Mononuclear cell (primary cell): ENCODE measurements around the gene MYO1D. TPM values are rescaled to one million over a fixed set of nuclear protein-coding genes. Genes with fewer than 3 reads are reported as not detected.

Experiments
- H3K27me3 ChIP-seq: 2 replicates; pipeline ENCODE4 v1.6.0; 2011; ENCODE audit warnings: low read length, control low read depth; ENCODE audit not compliant: insufficient read depth
- H3K4me1 ChIP-seq: 2 replicates; pipeline ENCODE4 v1.5.1; 2011; ENCODE audit warnings: mild to moderate bottlenecking, low read length, control low read depth; ENCODE audit not compliant: insufficient read depth
- H3K4me3 ChIP-seq: 2 replicates; pipeline ENCODE4 v1.5.1; 2011; ENCODE audit warnings: mild to moderate bottlenecking, low read length, moderate library complexity
- H3K9me3 ChIP-seq: 2 replicates; pipeline ENCODE4 v1.5.1; 2011; ENCODE audit warnings: low read depth, mild to moderate bottlenecking, control low read depth, low read length
- total RNA-seq: library from RNA; depleted of rRNA; stranded (reverse); fragments of >200 nt; gene quantifications from one replicate; pipeline ENCODE4 v1.2.3, GENCODE V29; 2012

MYO1D gene
- total RNA-seq, 1 donor: 5.7 TPM

DNA sequence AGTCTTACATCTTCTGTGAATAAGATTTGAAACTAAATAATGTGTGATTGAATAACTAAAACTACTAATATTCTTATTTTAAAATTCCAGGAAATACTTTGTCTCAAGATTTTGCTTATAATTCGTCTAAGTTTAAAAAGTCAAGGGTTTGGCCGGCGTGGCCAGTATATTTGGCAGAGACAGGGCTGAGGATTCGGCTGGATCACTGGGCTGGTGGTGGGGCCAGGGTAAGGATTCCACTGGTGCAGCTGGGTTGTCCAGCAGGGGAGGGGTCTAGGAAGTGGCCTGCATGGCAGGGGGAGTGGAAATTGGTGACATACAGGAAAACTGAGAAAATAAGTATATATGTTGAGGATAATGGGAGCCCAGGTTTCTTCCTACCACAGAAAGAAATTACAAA, 75.7 kb downstream of the MYO1D start:
- Histone ChIP-seq H3K9me3 (no peaks in the 10 kb centered on the region), H3K4me1 (no peaks in the 10 kb centered on the region), H3K27me3 (peaks cover 4% of the 10 kb centered on the region), H3K4me3 (no peak overlapping the region)

DNA sequence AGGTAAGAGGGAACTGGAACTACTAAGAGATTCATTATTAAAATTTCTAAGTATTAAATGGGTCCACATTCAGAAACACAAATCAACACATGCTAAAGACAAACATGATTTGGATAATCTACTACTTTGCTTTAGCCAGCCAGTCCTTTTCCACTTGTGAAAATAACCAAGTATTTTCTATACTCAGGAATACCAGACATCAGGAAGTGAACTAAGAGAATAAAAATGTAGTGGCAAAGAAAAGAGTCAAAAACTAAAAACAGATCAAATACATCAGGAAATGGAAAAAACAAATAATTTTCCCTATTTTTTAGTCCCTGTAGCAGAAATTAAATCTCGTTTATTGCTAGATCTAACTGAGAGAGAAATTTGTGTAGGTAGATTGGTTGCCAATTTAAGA, 78.0 kb downstream of the MYO1D start:
- Histone ChIP-seq H3K27me3 (peaks cover 4% of the 10 kb centered on the region), H3K9me3 (no peaks in the 10 kb centered on the region), H3K4me3 (no peak overlapping the region), H3K4me1 (no peaks in the 10 kb centered on the region)

GRCh38 chr17:32795339-32795979, 81.5 kb downstream of the MYO1D start:
- no peaks in the 10 kb centered on the region for H3K9me3 ChIP-seq
- H3K4me3 ChIP-seq: no peak overlapping the region
- no peaks in the 10 kb centered on the region for H3K4me1 ChIP-seq
- H3K27me3 ChIP-seq: peaks cover 4% of the 10 kb centered on the region

GRCh38 chr17:32794533-32795246, 82.2 kb downstream of the MYO1D start:
- Histone ChIP-seq H3K4me3 (no peak overlapping the region), H3K4me1 (no peaks in the 10 kb centered on the region), H3K27me3 (peaks cover 4% of the 10 kb centered on the region), H3K9me3 (no peaks in the 10 kb centered on the region)

GRCh38 chr17:32793841-32794240, 83.1 kb downstream of the MYO1D start:
- Histone ChIP-seq H3K27me3 (no peaks in the 10 kb centered on the region), H3K4me3 (no peak overlapping the region), H3K4me1 (no peaks in the 10 kb centered on the region), H3K9me3 (no peaks in the 10 kb centered on the region)

- Histone ChIP-seq H3K9me3 (no peaks in the 10 kb centered on the region), H3K4me3 (no peak overlapping the region), H3K4me1 (no peaks in the 10 kb centered on the region), H3K27me3 (no peaks in the 10 kb centered on the region)
These were observed 84.7 kb downstream of the MYO1D start for GRCh38 chr17:32792207-32792606.

GRCh38 chr17:32786169-32786568, 90.8 kb downstream of the MYO1D start:
- no peak overlapping the region for H3K4me3 ChIP-seq
- no peaks in the 10 kb centered on the region for H3K27me3 ChIP-seq
- no peaks in the 10 kb centered on the region for H3K4me1 ChIP-seq
- no peaks in the 10 kb centered on the region for H3K9me3 ChIP-seq

- Histone ChIP-seq H3K9me3 (no peaks in the 10 kb centered on the region), H3K27me3 (no peaks in the 10 kb centered on the region), H3K4me3 (no peak overlapping the region), H3K4me1 (no peaks in the 10 kb centered on the region)
These were observed 92.8 kb downstream of the MYO1D start for GRCh38 chr17:32784113-32784512.

DNA sequence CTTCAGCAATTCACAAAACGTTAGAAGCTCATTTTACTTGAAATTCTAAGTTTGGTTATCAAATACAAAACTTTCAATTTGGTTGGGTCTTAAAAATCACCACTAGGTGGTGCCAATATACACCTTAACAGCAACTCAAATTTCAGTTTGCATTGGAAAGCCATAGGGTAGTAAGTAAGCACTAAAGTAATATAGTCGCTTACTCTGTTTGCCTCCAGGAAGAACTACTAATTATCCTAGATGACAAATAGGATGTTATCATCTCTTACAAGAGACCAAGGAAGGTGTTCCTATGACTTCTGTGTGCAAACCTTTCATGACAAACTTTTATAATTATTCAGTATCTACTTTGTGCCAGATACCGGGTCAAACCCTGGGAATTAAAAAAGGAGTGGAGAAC, 93.3 kb downstream of the MYO1D start:
- Histone ChIP-seq H3K4me1 (no peaks in the 10 kb centered on the region), H3K27me3 (no peaks in the 10 kb centered on the region), H3K9me3 (no peaks in the 10 kb centered on the region), H3K4me3 (no peak overlapping the region)

DNA sequence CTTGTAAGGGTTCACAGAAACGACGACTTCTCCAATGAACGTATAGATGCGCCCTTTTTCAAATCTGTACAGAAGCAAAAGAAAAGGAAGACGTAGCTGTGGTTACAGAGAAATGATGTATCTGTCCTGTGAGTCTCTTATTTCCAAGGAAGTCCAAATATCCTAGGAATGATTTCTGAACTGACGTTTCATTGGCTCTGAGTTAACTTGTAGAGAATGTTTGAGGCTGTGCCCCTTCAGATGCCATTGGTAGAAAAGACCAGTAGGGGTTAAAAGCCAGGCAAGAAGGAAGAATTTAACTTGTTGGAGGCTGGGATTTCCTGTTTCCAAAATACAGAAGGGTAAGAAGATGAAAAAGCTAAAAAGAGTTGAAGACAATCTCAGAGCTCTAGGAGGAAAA, 96.2 kb downstream of the MYO1D start:
- Histone ChIP-seq H3K4me3 (no peak overlapping the region), H3K4me1 (no peaks in the 10 kb centered on the region), H3K9me3 (no peaks in the 10 kb centered on the region), H3K27me3 (no peaks in the 10 kb centered on the region)

DNA sequence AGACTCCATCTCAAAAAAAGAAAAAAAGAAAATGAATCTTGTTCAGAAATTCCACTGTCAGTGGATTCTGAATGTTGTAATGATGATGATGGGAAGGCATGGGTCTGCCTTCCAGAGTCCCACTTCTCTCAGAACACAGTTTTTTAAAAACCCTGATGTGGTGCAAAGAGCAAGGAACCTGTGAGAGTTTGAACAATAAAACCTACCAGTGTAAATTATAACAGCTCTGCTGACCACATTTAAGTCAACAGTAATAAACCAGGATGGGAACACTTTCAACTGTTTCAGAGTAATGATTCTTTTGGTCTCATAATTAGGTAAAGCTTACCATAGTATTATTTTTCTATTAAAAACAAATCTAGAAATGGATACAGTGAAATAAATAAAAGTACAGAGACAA, 99.0 kb downstream of the MYO1D start:
- no peaks in the 10 kb centered on the region for H3K9me3 ChIP-seq

GRCh38 chr17:32777436-32777835, 99.5 kb downstream of the MYO1D start:
- H3K27me3 ChIP-seq: no peaks in the 10 kb centered on the region
- H3K4me3 ChIP-seq: no peak overlapping the region
- H3K9me3 ChIP-seq: no peaks in the 10 kb centered on the region
- no peaks in the 10 kb centered on the region for H3K4me1 ChIP-seq

More for the DNA sequence above, 99.0 kb downstream of the MYO1D start:
- Histone ChIP-seq H3K27me3 (no peaks in the 10 kb centered on the region), H3K4me1 (no peaks in the 10 kb centered on the region), H3K4me3 (no peak overlapping the region)

GRCh38 chr17:32774695-32775084, 102.2 kb downstream of the MYO1D start:
- no peaks in the 10 kb centered on the region for H3K9me3 ChIP-seq

DNA sequence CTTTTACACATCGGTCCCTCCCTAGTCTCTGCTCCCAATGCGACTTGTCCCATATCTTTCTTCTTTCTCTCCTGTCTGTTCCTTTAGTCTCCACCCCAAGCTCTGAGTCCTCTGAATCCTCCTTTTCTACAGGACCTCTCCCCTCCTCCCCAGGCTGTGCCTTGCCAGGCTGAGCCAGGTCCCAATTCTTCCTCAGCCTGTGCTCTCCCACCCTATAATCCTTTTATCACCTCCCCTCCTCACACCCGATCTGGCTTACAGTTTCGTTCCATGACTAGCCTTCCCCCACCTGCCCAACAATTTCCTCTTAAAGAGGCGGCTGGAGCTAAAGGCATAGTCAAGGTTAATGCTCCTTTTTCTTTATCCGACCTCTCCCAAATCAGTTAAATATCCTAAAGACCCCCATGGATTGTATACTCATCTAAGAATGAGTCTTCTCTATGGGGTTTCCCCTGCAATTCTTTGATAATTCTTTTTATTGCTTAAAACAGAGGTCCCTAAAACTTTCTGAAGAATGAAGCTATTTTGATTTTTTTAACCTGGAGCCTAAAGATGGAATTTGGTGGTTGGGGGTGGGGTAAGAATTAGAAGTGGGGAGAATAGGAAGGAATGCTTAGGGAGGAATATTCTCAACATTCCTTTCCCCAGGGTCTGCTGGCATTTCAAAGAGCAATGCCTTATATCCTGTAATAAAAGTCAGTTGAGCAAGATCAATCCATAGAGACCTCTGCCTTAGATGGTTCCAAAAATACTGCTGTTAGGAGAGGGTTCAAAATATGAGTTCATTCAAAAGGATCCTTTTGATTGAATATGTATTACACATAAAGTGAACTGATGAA, 102.8 kb downstream of the MYO1D start:
- Histone ChIP-seq H3K4me3 (no peak overlapping the region), H3K4me1 (no peaks in the 10 kb centered on the region), H3K27me3 (no peaks in the 10 kb centered on the region), H3K9me3 (no peaks in the 10 kb centered on the region)

More at GRCh38 chr17:32774695-32775084, 102.2 kb downstream of the MYO1D start:
- Histone ChIP-seq H3K4me1 (no peaks in the 10 kb centered on the region), H3K27me3 (no peaks in the 10 kb centered on the region), H3K4me3 (no peak overlapping the region)

DNA sequence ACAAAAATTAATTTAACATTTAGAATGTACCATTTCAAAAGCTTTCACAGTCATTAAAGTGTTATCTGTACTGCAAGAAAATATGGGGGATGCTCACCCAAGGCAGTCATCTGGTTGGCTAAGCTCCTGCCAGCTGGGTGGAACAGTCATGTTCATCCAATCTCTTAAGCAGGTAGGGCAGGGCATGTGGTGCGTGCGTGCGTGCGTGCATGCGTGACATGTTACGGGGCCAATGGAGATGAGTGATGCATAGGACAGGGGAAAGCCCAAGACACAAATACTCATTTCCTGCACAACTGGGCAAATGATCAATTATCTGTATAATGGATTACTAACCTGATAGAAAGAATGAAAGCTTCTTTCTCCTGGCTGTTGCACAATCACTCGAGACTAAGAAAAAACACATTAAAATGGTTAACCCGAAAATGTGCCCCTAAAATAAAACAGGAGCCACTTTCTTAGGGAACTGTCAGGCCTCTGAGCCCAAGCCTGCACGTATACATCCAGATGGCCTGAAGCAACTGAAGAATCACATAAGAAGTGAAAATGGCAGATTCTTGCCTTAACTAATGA, 104.4 kb downstream of the MYO1D start:
- Histone ChIP-seq H3K4me1 (no peaks in the 10 kb centered on the region), H3K9me3 (no peaks in the 10 kb centered on the region), H3K27me3 (no peaks in the 10 kb centered on the region), H3K4me3 (no peak overlapping the region)
